ENCODE measurements around the gene TRIM52.

- TF ChIP-seq GLIS3 (CRISPR knock-in tag; IDR thresholded peaks at IDR 0.05) (no peak), PATZ1 (CRISPR knock-in tag; IDR thresholded peaks at IDR 0.05; ENCODE audit: borderline replicate concordance) (no peak), ZNF565 (CRISPR knock-in tag; conservative IDR thresholded peaks at IDR 0.05; ENCODE audit: low read depth) (no peak), ZC3H10 (CRISPR knock-in tag; IDR thresholded peaks at IDR 0.05) (no peak), CSRNP3 (CRISPR knock-in tag; IDR thresholded peaks at IDR 0.05) (no peak), ISL1 (CRISPR knock-in tag; IDR thresholded peaks at IDR 0.05) (no peak)
These were observed 2.4 kb downstream of the TRIM52 start for GRCh38 chr5:181258576-181258975.
